HL-60/S4 (cell line): ENCODE measurements around the gene KCNJ14.

Source experiments
- in situ Hi-C: fragments of 300-500 bp; cut with MboI; formaldehyde crosslinking; loops from 2 replicates; pipeline ENCODE4 v1.14.3; 2022; ENCODE audit warnings: low sequenced_read_pairs

The KCNJ14 gene

DNA sequence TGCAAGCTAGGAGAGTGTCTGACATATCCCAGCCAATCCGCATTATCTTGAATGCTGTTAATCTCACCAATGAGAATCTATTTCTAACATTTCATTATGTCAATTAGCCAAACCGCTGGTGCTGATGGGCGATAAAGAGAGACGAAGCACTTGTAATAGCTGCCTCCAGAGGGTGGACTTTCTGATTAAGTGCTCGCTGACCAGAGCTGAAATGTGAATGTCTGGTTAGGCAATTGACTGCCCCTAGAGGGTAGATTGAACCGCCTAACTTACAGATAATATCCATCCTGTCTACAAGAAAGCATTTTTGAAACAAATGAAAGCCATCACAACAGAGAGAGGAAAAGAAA lies 10.1 kb upstream of the KCNJ14 start:
- in situ Hi-C loops: no loop called here

DNA sequence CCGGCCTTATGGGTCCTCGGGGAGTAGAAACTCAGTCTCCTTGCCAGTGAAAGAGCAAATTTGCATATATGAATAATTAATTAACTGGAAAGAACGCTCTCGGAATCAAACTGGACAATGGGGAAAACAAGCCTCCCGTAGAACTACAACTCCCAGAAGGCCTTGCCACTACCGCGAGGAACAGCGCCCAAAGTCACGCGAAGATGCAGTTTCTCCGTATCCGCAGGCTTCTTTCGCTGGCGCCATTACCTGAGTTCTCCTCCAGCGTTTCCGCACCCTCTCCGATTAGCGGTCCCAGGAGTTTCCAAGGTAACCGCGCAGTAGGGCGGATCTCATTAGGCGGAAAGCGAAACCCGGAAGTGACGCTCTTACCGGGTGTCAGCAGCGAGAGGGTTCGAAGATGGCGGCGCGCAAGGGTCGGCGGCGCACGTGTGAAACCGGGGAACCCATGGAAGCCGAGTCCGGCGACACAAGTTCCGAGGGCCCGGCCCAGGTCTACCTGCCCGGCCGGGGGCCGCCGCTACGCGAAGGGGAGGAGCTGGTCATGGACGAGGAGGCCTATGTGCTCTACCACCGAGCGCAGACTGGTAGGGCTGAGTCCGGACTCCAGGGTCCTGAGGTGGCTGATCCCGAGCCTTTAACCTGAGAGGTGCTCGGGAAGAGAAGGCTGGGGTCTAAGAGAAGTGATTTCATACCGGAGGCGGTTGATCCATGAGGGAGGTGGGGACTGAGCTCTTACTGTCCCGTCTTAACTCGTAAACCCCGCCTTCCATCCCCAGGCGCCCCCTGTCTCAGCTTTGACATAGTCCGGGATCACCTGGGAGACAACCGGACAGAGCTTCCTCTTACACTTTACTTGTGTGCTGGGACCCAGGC lies 9.5 kb upstream of the KCNJ14 start, which contains the start of gene GRWD1:
GRWD1 (plus strand) TSS at position 378 of the 876 bp plus-strand sequence; CDS start at position 401, 23 bp downstream.
- in situ Hi-C loops: no loop called here

DNA sequence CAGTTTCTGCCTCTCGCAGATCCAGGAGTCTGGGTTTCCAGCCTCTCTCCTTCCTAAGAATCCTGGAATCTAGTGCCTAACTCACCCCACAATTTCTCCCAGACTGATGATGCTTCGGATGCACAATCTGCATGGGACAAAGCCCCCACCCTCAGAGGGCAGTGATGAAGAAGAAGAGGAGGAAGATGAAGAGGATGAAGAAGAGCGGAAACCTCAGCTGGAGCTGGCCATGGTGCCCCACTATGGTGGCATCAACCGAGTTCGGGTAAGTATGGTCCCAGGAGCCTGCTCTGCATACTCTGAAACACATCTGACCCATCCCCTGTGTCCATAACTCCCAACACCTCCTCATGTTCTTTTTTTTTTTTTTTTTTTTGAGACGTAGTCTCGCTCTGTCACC lies 8.8 kb upstream of the KCNJ14 start:
- in situ Hi-C loops: no loop called here

DNA sequence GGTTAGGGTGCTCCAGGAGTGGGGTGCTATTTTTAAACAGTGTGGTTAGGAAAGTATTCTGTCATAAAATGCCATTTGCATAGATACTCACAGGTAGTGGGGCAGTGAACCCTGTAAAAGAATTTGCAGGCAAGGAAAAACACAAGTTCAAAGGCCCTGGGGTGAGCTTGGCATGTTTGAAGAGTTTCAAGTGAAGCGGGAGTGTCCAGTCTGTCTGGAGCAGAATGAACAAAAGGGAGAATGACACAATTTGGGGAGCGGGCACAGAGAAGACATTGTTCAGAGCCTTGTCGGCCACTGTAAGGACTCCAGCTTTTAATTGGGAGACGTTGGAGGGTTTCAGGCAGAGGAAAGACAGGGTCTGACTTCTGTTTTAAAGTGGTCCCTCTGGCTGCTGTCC lies 6.8 kb upstream of the KCNJ14 start:
- in situ Hi-C loops: no loop called here

DNA sequence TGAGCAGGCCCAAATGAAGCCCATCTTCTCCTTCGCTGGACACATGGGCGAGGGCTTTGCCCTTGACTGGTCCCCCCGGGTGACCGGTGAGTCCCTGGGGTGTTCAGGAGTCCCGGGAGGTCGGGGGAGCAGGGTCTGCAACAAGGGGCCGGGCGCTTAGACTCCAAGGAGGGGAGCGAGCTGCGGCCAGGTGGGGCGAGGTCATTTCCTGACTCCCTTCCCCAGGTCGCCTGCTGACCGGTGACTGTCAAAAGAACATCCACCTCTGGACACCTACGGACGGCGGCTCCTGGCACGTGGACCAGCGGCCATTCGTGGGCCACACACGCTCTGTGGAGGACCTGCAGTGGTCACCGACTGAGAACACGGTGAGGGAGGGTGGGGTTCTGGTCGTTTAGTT lies 4.9 kb upstream of the KCNJ14 start:
- in situ Hi-C loops: no loop called here

DNA sequence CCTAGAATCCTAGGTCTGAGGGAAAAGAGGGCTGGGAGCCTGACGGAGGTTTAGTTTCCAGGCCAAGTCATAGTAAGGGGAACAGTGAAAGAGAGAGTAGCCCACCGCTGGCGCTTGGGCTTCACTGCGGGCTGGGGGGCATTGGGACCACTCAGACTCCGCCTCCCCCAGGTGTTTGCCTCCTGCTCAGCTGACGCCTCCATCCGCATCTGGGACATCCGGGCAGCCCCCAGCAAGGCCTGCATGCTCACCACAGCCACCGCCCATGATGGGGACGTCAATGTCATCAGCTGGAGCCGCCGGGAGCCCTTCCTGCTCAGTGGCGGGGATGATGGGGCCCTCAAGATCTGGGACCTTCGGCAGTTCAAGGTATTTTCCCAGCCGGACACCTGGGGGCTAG lies 4.5 kb upstream of the KCNJ14 start:
- in situ Hi-C loops: no loop called here

DNA sequence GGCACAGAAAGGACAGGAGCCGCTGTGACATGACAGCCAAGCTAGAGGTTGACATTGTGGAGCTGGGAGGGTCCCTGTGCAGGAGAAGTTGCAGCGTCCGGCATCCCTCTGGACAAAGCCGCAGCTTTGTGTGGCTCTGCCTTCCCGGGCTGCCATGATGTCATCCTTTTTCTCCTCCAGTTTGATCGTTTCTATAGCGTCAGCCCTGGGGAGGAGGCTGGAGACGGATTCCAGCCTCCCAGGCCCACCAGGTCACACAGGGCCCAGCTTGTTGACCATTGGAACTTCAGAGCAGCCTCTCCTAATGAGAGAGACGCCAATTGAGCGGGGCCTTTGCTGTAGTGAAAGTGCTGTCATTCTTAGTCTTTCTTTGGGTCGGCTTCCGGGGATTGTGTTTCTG lies 3.8 kb upstream of the KCNJ14 start:
- in situ Hi-C loops: no loop called here

DNA sequence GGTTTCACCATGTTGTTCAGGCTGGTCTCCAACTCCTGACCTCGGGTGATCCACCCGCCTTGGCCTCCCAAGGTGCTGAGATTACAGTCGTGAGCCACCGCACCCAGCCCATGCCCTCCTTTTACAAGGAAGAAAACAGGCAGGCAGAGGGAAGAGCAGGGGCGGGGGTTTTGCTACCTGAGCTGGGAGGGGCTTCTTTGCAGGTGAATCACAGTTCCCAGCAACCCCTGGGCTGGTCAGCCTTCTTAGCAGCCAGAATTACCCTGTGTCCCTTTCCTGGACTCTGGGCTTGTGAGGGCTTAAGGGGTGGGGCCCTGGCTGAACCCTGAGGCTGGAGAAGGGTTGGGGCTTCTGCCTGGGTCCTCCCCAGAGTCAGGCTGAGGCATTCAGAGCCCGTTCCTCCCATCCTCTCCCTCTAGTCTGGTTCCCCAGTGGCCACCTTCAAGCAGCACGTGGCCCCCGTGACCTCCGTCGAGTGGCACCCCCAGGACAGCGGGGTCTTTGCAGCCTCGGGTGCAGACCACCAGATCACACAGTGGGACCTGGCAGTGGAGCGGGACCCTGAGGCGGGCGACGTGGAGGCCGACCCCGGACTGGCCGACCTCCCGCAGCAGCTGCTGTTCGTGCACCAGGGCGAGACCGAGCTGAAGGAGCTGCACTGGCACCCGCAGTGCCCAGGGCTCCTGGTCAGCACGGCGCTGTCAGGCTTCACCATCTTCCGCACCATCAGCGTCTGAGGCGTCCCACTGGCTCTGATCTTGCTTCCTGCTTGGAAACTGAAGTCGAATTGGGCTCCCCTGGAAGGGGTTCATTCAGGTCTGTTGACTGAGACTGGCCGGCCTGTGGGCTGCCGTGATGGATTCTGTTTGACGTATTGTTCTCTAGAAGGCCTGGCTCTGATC lies 2.8 kb upstream of the KCNJ14 start:
- in situ Hi-C loops: no loop called here

DNA sequence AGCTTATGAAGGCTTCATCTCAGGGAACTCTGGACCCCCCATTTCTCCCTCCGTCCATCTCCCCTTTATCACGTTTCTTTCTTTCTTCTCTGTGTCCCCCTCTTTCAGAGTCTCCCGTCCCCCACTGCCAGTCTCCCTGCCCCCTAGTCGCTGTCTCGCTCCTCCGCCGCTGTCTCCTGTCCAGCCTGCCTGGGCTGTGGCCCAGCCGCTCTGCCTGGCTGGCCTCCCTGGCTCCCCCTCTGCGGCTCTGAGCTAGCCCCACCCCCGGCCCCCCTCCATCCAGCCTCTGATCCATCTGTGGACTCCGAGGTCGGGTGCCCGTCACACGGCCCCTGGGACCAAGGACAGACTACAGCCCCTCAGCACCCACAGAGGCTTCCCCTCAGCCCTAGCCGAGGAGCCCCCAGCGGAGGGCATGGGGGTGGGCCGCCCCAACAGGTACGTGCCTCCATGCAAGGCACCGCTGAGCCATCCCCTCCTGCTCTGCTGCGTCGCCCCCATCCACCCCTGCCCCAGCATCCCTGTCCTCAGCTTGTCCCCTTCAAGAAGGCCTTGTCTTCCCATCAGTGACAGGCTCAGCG lies 1.1 kb upstream of the KCNJ14 start:
- in situ Hi-C loops: no loop called here

DNA sequence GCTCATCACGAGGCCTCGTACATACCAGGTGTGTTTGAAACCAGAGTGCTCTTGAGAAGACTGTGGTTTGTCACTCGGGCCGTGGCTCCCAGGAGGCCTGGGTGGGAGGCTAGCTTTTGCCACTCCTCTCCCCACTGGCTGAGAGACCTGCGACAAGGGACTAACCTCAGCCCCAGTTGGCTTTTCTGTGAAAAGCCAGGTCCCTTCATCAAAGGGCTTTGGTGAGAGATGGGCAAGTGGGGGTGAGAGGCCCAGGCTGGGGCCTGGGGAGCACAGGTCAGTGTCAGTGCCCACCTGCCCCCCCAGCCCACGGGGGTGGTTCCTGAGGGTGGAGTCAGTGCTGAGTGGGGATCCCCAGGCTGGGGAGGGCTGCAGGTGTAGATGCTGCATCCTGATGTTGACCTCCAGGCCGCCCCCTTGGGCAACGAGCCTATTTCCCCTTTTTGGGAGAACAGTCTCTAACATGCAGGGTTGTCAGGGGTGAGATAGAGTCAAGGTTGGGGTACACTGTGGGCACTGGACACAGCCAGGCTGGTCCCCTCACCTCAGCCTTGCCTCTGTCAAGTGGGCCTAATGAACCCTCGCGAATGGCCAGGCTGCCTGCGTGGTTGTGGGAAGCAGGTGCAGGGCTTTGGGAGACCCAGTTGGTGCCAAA lies 661 bp downstream of the KCNJ14 start:
- in situ Hi-C loops: no loop called here

DNA sequence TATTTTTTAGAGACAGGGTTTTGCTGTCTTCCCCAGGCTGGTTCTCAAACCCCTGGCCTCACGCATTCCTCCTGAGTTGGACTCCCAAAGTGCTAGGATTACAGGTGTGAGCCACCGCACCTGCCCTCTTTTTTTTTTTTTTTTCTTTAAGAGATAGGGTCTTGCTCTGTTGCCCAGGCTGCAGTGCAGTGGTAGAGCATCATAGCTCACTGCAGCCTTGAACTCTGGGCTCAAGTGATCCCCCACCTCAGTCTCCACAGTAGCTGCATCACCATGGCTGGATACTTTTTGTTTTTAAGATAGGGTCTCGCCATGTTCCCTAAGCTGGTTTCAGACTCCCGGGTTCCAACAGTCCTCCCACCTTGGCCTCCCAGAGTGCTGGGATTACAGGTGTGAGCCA lies 1.5 kb downstream of the KCNJ14 start:
- in situ Hi-C loops: no loop called here

DNA sequence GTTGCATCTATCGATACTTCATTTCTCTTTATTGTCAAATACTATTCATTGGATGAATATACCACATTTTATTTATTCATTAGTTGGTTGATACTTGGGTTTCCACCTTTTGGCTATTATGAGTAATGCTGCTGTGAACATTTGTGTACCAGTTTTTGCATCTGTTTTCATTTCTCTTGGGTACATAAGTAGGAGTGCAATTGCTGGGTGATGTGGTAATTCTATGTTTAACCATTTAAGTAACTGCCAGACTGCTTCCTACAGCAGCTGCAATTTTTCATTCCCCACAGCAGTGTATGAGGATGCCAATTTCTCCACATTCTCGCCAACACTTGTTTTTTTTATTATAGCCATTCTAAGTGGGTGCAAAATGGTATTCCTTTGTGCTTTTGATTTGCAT lies 2.6 kb downstream of the KCNJ14 start:
- in situ Hi-C loops: no loop called here

DNA sequence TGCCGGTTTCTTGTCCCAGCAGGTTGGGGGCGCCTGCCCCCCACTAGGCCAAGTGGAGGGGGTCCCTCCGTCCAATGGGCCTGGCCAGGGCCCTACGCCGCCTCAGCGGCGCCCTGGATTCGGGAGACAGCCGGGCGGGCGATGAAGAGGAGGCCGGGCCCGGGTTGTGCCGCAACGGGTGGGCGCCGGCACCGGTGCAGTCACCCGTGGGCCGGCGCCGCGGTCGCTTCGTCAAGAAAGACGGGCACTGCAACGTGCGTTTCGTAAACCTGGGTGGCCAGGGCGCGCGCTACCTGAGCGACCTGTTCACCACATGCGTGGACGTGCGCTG lies 6.2 kb downstream of the KCNJ14 start:
- in situ Hi-C loops: no loop called here

DNA sequence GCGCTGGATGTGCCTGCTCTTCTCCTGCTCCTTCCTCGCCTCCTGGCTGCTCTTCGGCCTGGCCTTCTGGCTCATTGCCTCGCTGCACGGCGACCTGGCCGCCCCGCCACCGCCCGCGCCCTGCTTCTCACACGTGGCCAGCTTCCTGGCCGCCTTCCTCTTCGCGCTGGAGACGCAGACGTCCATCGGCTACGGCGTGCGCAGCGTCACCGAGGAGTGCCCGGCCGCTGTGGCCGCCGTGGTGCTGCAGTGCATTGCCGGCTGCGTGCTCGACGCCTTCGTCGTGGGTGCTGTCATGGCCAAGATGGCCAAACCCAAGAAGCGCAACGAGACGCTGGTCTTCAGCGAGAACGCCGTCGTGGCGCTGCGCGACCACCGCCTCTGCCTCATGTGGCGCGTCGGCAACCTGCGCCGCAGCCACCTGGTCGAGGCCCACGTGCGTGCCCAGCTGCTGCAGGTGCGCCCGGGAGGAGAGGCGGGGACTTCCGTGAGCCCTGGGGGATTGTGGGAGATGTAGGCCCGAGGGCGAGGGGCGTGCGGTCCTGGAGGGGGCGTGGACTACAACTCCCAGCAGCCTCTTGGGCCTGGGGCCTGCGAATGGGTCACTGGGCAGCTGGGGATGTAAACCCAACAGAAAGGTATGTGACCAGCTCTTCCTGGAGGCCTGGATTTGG lies 6.7 kb downstream of the KCNJ14 start:
- in situ Hi-C loops: no loop called here

DNA sequence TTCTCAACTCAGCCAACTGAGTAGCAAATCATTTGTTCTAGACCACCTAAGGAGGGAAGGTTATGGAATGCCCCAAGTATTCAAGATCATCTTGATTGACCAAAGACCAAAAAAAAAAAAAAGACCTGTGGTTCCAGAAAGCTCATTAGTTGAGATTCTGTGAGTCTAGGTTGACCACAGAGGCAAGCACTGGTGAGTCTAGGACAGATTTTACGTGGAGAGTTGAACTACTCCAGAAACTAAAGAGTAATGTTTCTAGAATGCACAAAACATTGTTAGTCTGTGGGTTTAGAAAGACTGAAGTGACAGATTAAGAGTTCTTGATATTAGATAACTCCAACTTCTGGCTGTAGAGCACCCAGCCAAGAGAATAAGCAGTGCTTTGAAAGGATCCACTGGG lies 9.8 kb downstream of the KCNJ14 start:
- in situ Hi-C loops: no loop called here

DNA sequence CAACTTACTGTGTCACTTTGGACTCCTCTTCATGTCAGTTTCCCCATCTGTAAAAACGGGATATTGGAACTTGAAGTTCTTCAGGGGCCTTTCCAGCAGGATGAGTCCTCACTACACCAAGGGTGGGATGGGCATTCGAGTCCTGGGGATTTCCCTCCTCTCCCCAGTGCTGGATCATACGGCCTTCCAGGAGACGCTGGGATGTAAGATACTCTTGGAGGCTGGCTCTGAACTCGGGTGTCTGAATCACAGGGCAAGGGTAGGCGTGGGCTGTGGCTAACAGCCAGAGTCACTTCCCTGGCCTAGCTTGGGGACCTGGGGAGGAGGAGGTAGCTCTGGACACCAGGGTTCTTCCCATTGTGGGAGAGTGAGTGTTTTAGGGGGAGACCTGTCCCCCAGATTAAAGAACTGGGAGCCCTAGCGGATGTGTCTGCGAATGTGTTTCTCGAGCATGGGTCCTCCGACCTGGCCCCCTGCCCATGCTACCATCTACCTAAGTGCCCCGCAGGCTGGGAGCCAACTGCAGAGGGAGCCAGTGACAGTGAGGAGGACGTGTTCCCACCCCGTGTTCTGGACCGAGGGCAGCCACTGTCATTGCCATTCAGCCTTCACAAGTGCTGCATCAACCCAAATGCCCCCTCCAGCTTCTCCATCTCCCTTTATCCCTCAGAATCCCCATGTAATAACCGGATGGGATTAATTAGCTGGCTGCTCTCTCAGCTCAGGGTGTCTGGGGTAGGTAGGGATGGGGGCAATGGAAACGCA lies 11.4 kb downstream of the KCNJ14 start:
- in situ Hi-C loops: no loop called here

DNA sequence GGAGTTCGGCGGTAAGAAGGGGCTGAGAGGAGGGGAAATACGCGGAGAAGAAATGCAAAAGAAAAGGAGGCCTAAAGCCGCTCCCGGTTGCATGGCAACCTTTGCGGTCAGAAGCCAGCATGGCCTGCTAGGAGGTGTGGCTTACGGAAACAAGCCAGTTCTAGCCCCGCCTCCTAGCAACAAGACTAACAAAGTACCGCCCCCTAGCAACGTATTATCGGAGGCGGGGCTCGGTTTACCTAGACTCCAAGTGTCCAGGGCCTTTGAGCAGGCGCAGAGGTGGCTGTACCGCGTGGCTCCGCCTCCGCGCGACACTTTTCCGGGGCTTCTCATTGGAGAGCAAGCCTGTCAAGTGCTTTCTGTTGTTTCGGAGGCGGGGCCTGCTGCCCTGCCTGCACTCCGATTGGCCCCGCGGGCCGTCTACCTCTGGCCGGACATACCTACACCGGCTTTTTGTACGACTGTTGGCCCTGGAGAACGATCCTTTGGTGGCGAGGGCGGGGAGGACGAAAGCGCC lies 13.5 kb downstream of the KCNJ14 start:
- in situ Hi-C loops: no loop called here

DNA sequence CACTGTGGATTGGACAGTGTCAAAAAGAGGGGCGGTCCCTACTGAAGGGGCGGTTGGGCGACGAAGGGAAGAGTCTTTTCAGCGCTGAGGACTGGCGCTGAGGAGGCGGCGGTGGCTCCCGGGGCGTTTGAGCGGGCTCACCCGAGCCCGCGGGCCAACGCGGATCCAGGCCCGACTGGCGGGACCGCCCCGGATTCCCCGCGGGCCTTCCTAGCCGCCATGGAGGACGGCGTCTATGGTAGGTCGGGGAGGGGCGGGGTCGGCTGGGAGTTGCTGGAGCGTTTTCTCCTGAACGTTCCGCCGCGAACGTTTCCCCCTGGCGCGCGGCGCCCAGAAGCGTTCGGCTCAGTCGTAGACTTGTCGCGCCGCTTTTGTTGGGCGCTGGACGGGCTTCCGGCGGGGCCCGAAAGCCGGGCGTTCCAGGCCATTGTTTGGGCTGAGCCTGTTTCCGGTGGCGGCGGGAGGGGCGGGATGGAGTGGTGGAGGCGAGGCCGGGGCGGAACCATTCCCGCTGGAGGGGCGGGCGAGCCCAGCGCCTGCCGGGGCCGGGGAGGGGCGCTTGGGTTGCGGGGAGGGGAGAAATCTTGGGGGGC lies 14.0 kb downstream of the KCNJ14 start, which contains the start of gene CYTH2:
CYTH2 (plus strand) TSS at position 81 of the 593 bp plus-strand sequence; CDS start at position 220, 139 bp downstream.
- in situ Hi-C loops: no loop called here
